Activated naive CD4-positive, alpha-beta T cell treated with anti-CD3 and anti-CD28 coated beads, Interleukin-2, amount 50 U/mL, for 16 hours (primary cell): ENCODE measurements around the gene CLSTN1.

Experiments
- DNase-seq: peaks from one replicate; pipeline ENCODE4 v3.0.0-alpha.2; 2020

CLSTN1 gene

GRCh38 chr1:9823943-9824701, at the start of gene CLSTN1:
CLSTN1 (minus strand) TSS chr1:9823965; CDS start chr1:9823733, 232 bp downstream.
- peak; percentile 88 for DNase-seq

- no peak for DNase-seq
Observed at GRCh38 chr1:9873385-9873784, 49.6 kb upstream of the CLSTN1 start.

GRCh38 chr1:9872430-9873165, 48.8 kb upstream of the CLSTN1 start:
- DNase-seq, result no peak

- DNase-seq, result no peak
Observed at GRCh38 chr1:9871707-9872425, 48.1 kb upstream of the CLSTN1 start.

- no peak for DNase-seq
Observed at GRCh38 chr1:9871021-9871420, 47.3 kb upstream of the CLSTN1 start.

GRCh38 chr1:9870572-9870971, 46.8 kb upstream of the CLSTN1 start:
- DNase-seq, result no peak

GRCh38 chr1:9869831-9870251, 46.1 kb upstream of the CLSTN1 start:
- no peak for DNase-seq

GRCh38 chr1:9868244-9868590, 44.5 kb upstream of the CLSTN1 start:
- no peak for DNase-seq

GRCh38 chr1:9867408-9868243, 43.9 kb upstream of the CLSTN1 start:
- DNase-seq, result peak; percentile 85

GRCh38 chr1:9866836-9867235, 43.1 kb upstream of the CLSTN1 start:
- no peak for DNase-seq

GRCh38 chr1:9865724-9866123, 42.0 kb upstream of the CLSTN1 start:
- no peak for DNase-seq

- DNase-seq, result no peak
Observed at GRCh38 chr1:9863371-9863770, 39.6 kb upstream of the CLSTN1 start.

- no peak for DNase-seq
Observed at GRCh38 chr1:9861360-9861759, 37.6 kb upstream of the CLSTN1 start.

- no peak for DNase-seq
Observed at GRCh38 chr1:9860887-9861286, 37.1 kb upstream of the CLSTN1 start.

- DNase-seq, result no peak
Observed at GRCh38 chr1:9859281-9860014, 35.7 kb upstream of the CLSTN1 start.

- no peak for DNase-seq
Observed at GRCh38 chr1:9858293-9859035, 34.7 kb upstream of the CLSTN1 start.

GRCh38 chr1:9855186-9855585, 31.4 kb upstream of the CLSTN1 start:
- no peak for DNase-seq

- no peak for DNase-seq
Observed at GRCh38 chr1:9853249-9853595, 29.5 kb upstream of the CLSTN1 start.

GRCh38 chr1:9852410-9853248, 28.9 kb upstream of the CLSTN1 start:
- DNase-seq, result no peak

- DNase-seq, result no peak
Observed at GRCh38 chr1:9852004-9852403, 28.2 kb upstream of the CLSTN1 start.
